Measurements from ENCODE around the gene ADAMTS17. TPM values are rescaled to one million over a fixed set of nuclear protein-coding genes. Genes with fewer than 3 reads are reported as not detected.
A peak's percentile ranks its signal among the peaks of the same experiment; 100 is the strongest.

The ADAMTS17 gene
- total RNA-seq, 4 donors from 2014 or later: 4.5 to 11.4 (median 6.6) TPM

GRCh38 chr15:100172356-100173024 is 169.3 kb downstream of the ADAMTS17 start:
- Histone ChIP-seq H3K27me3 (no peaks in the 10 kb centered on the region), H3K4me3 (no peak overlapping the region), H3K4me1 (peaks cover 0 to 24% (median 3%) of the 10 kb centered on the region in 3 donors), H3K36me3 (no peaks in the 10 kb centered on the region), H3K9me3 (peaks cover 0 to 37% (median 21%) of the 10 kb centered on the region in 3 donors), H3K27ac (no peak overlapping the region)
- no peak for DNase-seq
- intact Hi-C loops (cut with DNase I): no loop called here
- no peak for TF ChIP-seq POLR2A (IDR thresholded peaks at IDR 0.05)
- TF ChIP-seq, protein P1, sequence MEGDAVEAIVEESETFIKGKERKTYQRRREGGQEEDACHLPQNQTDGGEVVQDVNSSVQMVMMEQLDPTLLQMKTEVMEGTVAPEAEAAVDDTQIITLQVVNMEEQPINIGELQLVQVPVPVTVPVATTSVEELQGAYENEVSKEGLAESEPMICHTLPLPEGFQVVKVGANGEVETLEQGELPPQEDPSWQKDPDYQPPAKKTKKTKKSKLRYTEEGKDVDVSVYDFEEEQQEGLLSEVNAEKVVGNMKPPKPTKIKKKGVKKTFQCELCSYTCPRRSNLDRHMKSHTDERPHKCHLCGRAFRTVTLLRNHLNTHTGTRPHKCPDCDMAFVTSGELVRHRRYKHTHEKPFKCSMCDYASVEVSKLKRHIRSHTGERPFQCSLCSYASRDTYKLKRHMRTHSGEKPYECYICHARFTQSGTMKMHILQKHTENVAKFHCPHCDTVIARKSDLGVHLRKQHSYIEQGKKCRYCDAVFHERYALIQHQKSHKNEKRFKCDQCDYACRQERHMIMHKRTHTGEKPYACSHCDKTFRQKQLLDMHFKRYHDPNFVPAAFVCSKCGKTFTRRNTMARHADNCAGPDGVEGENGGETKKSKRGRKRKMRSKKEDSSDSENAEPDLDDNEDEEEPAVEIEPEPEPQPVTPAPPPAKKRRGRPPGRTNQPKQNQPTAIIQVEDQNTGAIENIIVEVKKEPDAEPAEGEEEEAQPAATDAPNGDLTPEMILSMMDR (IDR thresholded peaks at IDR 0.05): no peak
- 95 to 96% methylated on average over 6 to 7 of the region's 7 CpGs for WGBS, 2 donors

DNA sequence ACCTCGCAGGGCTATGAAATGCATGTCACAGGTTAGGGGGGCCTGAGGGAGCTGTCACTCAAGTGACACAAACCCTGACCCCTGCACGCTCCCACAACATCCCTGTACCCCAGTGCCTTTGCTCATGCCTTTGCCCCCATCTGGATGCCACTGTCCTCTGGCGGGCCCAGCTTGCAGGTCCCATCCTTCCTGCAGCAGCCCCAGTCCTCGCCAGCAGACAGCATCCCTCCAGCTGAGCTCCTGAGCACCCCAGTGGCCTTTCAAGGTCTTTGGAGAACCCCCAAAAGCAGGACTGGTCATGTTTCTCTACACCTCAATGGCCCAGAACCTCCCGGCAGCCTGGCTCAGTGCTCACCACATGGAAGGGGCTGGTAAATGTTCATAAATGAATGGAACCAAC is 170.4 kb downstream of the ADAMTS17 start:
- TF ChIP-seq, protein P1 (IDR thresholded peaks at IDR 0.05): no peak
- no peak for TF ChIP-seq POLR2A (IDR thresholded peaks at IDR 0.05)
- Histone ChIP-seq H3K27ac (peak overlapping the region in 1 of 4 donors; percentile 6), H3K9me3 (peaks cover 0 to 37% (median 21%) of the 10 kb centered on the region in 3 donors), H3K4me1 (peaks cover 0 to 24% (median 3%) of the 10 kb centered on the region in 3 donors), H3K4me3 (no peak overlapping the region), H3K36me3 (no peaks in the 10 kb centered on the region), H3K27me3 (no peaks in the 10 kb centered on the region)
- WGBS, 2 donors: 92 to 95% methylated on average over 4 to 5 of the region's 5 CpGs
- intact Hi-C loops (cut with DNase I): no loop called here
- DNase-seq: no peak

DNA sequence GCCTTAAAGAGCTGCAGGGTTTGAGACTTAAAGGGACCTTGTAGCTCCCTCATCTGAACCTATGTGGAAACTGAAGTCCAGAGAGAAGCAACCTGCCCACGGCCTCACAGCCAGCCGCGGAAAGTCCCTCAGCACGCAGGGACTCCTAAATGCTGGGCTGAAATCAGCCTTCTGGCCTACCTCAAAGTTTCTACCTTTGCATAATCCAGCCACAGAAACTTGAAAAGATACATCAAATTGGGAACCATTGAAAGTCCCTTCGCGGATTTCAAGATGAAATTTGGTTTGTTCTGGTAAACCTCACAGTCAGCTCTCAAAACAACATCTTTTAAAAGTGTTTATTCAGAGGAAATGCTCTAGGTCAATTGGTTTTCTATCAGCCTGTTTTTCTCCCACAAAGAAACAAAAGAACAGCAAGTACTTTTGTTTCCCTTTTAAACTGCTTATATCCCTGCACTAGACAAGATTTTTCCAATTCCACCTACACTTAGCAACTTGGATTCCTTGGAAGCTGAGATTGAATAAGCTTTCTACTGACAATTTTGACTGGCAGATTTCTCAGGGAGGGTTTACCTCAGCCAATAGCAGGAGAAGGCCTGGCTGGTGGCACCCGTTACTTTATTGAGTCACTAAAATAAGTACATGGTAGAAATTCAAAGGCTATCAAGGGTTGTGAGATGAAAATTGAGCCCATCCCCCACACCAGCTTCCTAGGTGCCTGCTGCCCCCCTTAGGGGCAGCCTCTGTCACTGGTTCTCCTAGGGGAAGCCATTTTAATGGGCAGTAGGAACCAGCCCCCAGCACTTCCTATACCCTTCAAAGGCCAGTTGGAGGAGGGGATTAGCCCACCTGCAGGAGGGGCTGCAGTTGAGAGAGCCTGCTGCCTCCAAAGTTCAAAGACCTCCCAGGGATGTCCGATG is 171.2 kb downstream of the ADAMTS17 start:
- Histone ChIP-seq H3K27me3 (no peaks in the 10 kb centered on the region), H3K27ac (peak overlapping the region in 1 of 4 donors; percentile 44), H3K36me3 (no peaks in the 10 kb centered on the region), H3K4me1 (peaks cover 0 to 16% (median 3%) of the 10 kb centered on the region in 3 donors), H3K4me3 (no peak overlapping the region), H3K9me3 (peaks cover 0 to 37% (median 21%) of the 10 kb centered on the region in 3 donors)
- DNase-seq: no peak
- no peak for TF ChIP-seq POLR2A (IDR thresholded peaks at IDR 0.05)
- TF ChIP-seq, protein P1 (IDR thresholded peaks at IDR 0.05): no peak
- WGBS, 2 donors: 79 to 81% methylated on average over 5 to 7 of the region's 8 CpGs
- intact Hi-C loops (cut with DNase I): no loop called here

DNA sequence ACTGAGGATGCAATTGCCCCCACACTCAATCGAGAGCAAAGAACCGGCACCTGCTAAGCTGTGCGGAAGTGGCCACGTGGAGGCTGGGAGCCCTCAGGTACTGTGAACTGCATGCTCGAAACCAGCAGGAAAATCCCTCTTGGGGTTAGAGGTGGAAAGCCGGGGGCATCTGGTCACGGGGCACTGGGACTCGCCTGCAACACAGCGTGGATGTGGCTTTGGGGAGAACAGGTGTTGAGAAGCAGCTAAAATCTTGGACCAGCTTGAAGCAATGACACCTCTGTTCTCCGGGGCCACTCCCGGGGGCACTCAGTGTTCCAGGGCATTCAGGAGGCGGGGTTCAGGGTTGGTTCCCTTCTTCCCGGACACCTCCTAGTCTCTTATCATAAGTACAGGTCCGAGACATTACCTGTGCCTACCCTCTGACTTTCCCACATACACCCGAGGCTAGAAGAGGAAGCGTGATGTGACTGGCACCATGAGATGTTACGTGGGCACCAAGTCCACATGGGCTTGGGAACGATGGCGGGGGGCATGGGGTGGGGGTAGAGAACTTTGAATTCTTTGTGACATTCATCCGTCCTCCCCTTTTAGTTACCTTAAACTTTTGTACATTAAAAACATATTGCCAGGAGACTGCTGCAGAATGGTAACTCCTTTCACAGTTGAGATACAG is 172.0 kb downstream of the ADAMTS17 start:
- H3K4me3 ChIP-seq: no peak overlapping the region
- no peak for TF ChIP-seq POLR2A (IDR thresholded peaks at IDR 0.05)
- TF ChIP-seq, protein P1 (IDR thresholded peaks at IDR 0.05): no peak
- H3K27ac ChIP-seq: peak overlapping the region in 1 of 4 donors; percentile 75
- peaks cover 0 to 8% (median 0%) of the 10 kb centered on the region in 3 donors for H3K4me1 ChIP-seq
- H3K27me3 ChIP-seq: no peaks in the 10 kb centered on the region
- no peak for DNase-seq
- 94 to 98% methylated on average over 10 to 17 of the region's 20 CpGs for WGBS, 2 donors
- H3K9me3 ChIP-seq: peaks cover 0 to 35% (median 21%) of the 10 kb centered on the region in 3 donors
- intact Hi-C loops (cut with DNase I): no loop called here
- no peaks in the 10 kb centered on the region for H3K36me3 ChIP-seq
